Spleen (tissue), 11 donors: ENCODE results near the gene MEI1. TPM values are rescaled to one million over a fixed set of nuclear protein-coding genes. Genes with fewer than 3 reads are reported as not detected.
A peak's percentile ranks its signal among the peaks of the same experiment; 100 is the strongest.

Experiments used
- DNase-seq: peaks from one replicate; pipeline ENCODE4 v3.0.0-alpha.2; 2020
- H3K27ac ChIP-seq, 8 donors: fragments of 200-600 bp; sonication (generic) in 7 of 8; 1 replicate in 4 of 8; 2 replicates in 4 of 8; pipeline versions ENCODE4 v1.5.0 to v1.8.0; 2016 to 2021; ENCODE audit warnings: inconsistent platforms in 4 of 8, mild to moderate bottlenecking in 4 of 8, moderate library complexity in 1 of 8
- H3K27me3 ChIP-seq, 7 donors: fragments of 200-600 bp; sonication (generic) in 6 of 7; replicated peaks in 1 of 7; 1 replicate in 4 of 7; 2 replicates in 3 of 7; pipeline versions ENCODE4 v1.5.0 to v1.8.0; 2016 to 2021; ENCODE audit warnings: inconsistent platforms in 3 of 7, mild to moderate bottlenecking in 1 of 7
- H3K36me3 ChIP-seq, 6 donors: fragments of 200-600 bp; sonication (generic) in 5 of 6; 1 replicate in 4 of 6; 2 replicates in 2 of 6; pipeline versions ENCODE4 v1.5.0 to v1.8.0; 2016 to 2021; ENCODE audit warnings: inconsistent platforms in 2 of 6
- H3K4me1 ChIP-seq, 6 donors: fragments of 200-600 bp; sonication (generic) in 5 of 6; 1 replicate in 3 of 6; 2 replicates in 3 of 6; pipeline versions ENCODE4 v1.5.0 to v1.8.0; 2016 to 2021; ENCODE audit warnings: inconsistent platforms in 3 of 6
- H3K4me3 ChIP-seq, 8 donors: fragments of 200-600 bp; sonication (generic) in 7 of 8; 1 replicate in 4 of 8; 2 replicates in 4 of 8; pipeline versions ENCODE4 v1.5.0 to v1.8.0; 2016 to 2021; ENCODE audit warnings: inconsistent platforms in 4 of 8, mild to moderate bottlenecking in 4 of 8, moderate library complexity in 2 of 8
- H3K9me3 ChIP-seq, 8 donors: fragments of 200-600 bp; sonication (generic) in 7 of 8; 1 replicate in 4 of 8; 2 replicates in 4 of 8; pipeline versions ENCODE4 v1.5.0 to v1.8.0; 2016 to 2021; ENCODE audit warnings: inconsistent platforms in 4 of 8
- CTCF ChIP-seq, 11 experiments: fragments of 200-600 bp in 7 of 11; fragments of 450-650 bp in 4 of 11; sonication (generic) in 4 of 11; IDR thresholded peaks in 8 of 11; conservative IDR thresholded peaks in 3 of 11; 1 replicate in 7 of 11; 2 replicates in 4 of 11; pipeline versions ENCODE4 v1.4.0 to v1.8.0; 2016 to 2021; ENCODE audit warnings: antibody characterized with exemption in 11 of 11, inconsistent platforms in 4 of 11, mild to moderate bottlenecking in 1 of 11
- POLR2A ChIP-seq, 3 donors: fragments of 450-650 bp; IDR thresholded peaks; one replicate each; pipeline ENCODE4 v1.5.1; 2017; ENCODE audit warnings: antibody characterized with exemption in 3 of 3, mild to moderate bottlenecking in 1 of 3
- POLR2AphosphoS5 ChIP-seq, 3 donors: sonication (generic); formaldehyde crosslinking; IDR thresholded peaks; one replicate each; pipeline ENCODE4 v1.5.1; 2017; ENCODE audit warnings: antibody characterized with exemption in 3 of 3
- WGBS, 5 donors: extraction: QIAGEN DNeasy Blood & Tissue Kit in 3 of 5; methylation state at CpG; one replicate each; pipeline versions ENCODE4 v1.1.5 to v1.1.7; 2013 to 2018; 5-methylcytosine and 5-hydroxymethylcytosine counted together
- intact Hi-C: fragments of 100-400 bp; cut with DNase I; formaldehyde crosslinking; loops from one replicate; pipeline ENCODE4 v1.15.0; 2023; ENCODE audit warnings: low total_unique reads
- polyA plus RNA-seq, 3 donors: library from polyadenylated mRNA; stranded (reverse); fragments of 200-250 nt; gene quantifications; one replicate each; pipeline ENCODE4 v1.2.1, GENCODE V29; 2013
- total RNA-seq, 7 donors: library from RNA; depleted of rRNA in 3 of 7; stranded (reverse); fragments of >200 nt in 3 of 7; fragmentation: NEBNext Ultra II Directional in 4 of 7; extraction: Animal tissue kit (Norgen Biotek cat#: 25700) in 4 of 7; gene quantifications; one replicate each; pipeline versions ENCODE4 v1.1.0 to v1.2.1, GENCODE V29; 2016 to 2021
- donor health status: healthy with polysubstance abuse.
- donor health status: DM: no; HTN: no; CAD: no; lungs with moderate emphysema.
- donor health status: DM: no; HTN: no; CAD: no.
- donor health status: Bipolar disorder and iron deficiency.
- donor health status: healthy.
- donor health status: DM: no; HTN: no; CAD: no.
- donor health status: DM: yes; HTN: yes; CAD: no.

MEI1 gene
- total and polyA plus RNA-seq, 10 donors = 17.7 to 56.5 (median 22.1) TPM

DNA sequence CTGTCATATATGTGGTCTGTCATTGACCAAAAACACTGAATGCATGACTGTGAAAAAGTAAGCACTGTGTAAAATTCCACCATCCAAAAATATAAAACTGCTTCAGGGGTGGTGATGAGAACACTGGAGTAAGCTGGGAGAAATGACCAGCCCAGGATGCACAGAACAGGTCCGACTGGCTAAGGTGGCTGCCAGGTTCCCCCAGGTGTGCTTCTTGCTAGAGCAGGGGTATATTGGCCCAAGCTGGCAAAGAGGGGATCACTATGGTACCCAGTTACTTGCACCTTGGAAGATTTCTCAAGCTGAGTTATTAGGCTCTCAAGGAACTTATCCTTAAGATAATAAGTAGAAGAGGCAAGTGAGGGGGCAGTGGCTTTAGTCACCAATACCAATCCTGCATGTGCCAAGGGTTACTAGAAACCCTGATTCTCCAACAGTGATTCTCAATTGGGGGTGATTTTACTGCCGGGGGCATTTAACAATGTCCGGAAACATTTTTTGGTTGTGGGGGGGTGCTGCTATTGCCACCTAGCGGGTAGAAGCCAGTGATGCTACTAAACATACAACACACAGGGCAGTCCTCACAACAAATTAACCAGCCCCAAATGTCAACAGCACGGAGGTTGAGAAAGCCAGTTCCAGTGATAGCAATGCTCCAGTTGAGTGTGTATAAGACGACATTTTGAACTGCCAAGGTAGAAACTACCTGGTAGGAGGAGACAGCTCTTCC lies 26.4 kb upstream of the MEI1 start:
- peaks cover 0 to 62% (median 40%) of the 10 kb centered on the region in 6 donors for H3K36me3 ChIP-seq
- no peak for DNase-seq
- TF ChIP-seq POLR2A (IDR thresholded peaks at IDR 0.05) (no peak), CTCF (IDR thresholded peaks at IDR 0.05 in 8 of 11, conservative IDR thresholded peaks at IDR 0.05 in 3 of 11) (peak in 4 of 11 experiments; percentile 22 to 32 (median 26))
- no peak overlapping the region for H3K4me3 ChIP-seq
- intact Hi-C loops = no loop called here
- H3K27ac ChIP-seq = peak overlapping the region in 1 of 8 donors; percentile 36
- no peaks in the 10 kb centered on the region for H3K9me3 ChIP-seq
- WGBS, 5 donors = 71 to 87% (median 84%) methylated on average over 6 of the region's 6 CpGs
- no peaks in the 10 kb centered on the region for H3K27me3 ChIP-seq
- peaks cover 0 to 6% (median under 1%) of the 10 kb centered on the region in 6 donors for H3K4me1 ChIP-seq

DNA sequence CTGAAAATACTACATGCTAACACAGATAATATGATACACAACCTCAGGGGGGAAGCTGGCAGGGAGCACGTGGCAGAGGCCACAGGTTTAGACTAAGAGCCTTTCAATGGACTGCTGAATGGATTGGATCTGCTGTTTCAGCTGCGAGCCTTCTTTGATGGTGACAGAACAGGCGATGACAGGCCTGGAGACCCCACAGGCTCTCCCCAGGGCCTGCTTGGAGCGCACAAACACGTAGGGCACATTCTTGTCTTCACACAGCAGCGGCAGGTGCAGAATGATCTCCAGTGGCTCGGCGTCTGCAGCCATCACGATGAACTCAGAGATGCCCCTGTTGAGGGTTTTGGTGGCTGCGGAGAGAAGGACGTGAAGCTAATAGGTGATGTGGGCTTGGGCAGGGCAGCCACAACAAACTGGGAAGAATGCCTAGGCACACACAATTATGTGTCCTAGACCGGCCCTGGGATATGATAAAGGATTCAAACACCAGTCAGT lies 24.4 kb upstream of the MEI1 start:
- peaks cover 0 to 13% (median 0%) of the 10 kb centered on the region in 6 donors for H3K4me1 ChIP-seq
- H3K4me3 ChIP-seq = no peak overlapping the region
- no peaks in the 10 kb centered on the region for H3K9me3 ChIP-seq
- H3K36me3 ChIP-seq = peaks cover 6 to 81% (median 59%) of the 10 kb centered on the region in 6 donors
- no peak for TF ChIP-seq POLR2A (IDR thresholded peaks at IDR 0.05)
- no peak for TF ChIP-seq POLR2AphosphoS5 (IDR thresholded peaks at IDR 0.05)
- no peak for TF ChIP-seq CTCF (IDR thresholded peaks at IDR 0.05 in 8 of 11, conservative IDR thresholded peaks at IDR 0.05 in 3 of 11)
- H3K27me3 ChIP-seq = no peaks in the 10 kb centered on the region
- WGBS, 5 donors = 91 to 96% (median 94%) methylated on average over 9 to 12 of the region's 12 CpGs
- intact Hi-C loops = no loop called here
- H3K27ac ChIP-seq = no peak overlapping the region
- no peak for DNase-seq

GRCh38 chr22:41676134-41676533 lies 23.2 kb upstream of the MEI1 start:
- no peaks in the 10 kb centered on the region for H3K27me3 ChIP-seq
- intact Hi-C loops = no loop called here
- WGBS, 5 donors = 93 to 99% (median 98%) methylated on average over 4 of the region's 4 CpGs
- H3K27ac ChIP-seq = no peak overlapping the region
- H3K9me3 ChIP-seq = no peaks in the 10 kb centered on the region
- peaks cover 0 to 25% (median 10%) of the 10 kb centered on the region in 6 donors for H3K4me1 ChIP-seq
- no peak for TF ChIP-seq CTCF (IDR thresholded peaks at IDR 0.05 in 8 of 11, conservative IDR thresholded peaks at IDR 0.05 in 3 of 11)
- no peak for TF ChIP-seq POLR2AphosphoS5 (IDR thresholded peaks at IDR 0.05)
- TF ChIP-seq POLR2A (IDR thresholded peaks at IDR 0.05) = no peak
- H3K4me3 ChIP-seq = no peak overlapping the region
- DNase-seq = no peak
- peaks cover 9 to 93% (median 66%) of the 10 kb centered on the region in 6 donors for H3K36me3 ChIP-seq

DNA sequence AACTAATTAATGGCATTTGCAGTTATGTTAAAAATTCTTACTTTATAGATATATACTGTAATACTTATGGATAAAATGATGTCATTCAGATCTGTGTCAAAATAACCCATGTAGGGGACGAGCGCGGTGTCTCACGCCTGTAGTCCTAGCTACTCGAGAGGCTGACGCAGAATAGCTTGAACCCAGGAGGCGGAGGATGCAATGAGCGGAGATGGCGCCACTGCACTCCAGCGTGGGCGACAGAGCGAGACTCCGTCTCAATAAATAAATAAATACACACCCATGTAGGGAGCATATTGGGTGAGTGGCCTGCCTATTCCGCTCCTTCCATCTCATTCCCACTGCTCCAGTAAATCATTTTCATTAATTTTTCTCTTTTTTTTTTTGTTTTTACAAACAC lies 17.7 kb upstream of the MEI1 start:
- Histone ChIP-seq H3K4me1 (peaks cover 1 to 69% (median 29%) of the 10 kb centered on the region in 6 donors), H3K27me3 (no peaks in the 10 kb centered on the region), H3K4me3 (peak overlapping the region; percentile 40 to 85 (median 61)), H3K27ac (peak overlapping the region in 7 of 8 donors; percentile 65 to 94 (median 90)), H3K9me3 (no peaks in the 10 kb centered on the region), H3K36me3 (peaks cover 9 to 58% (median 35%) of the 10 kb centered on the region in 6 donors)
- peak; percentile 60 for DNase-seq
- 49 to 66% (median 55%) methylated on average over 14 of the region's 14 CpGs for WGBS, 5 donors
- TF ChIP-seq CTCF (IDR thresholded peaks at IDR 0.05 in 8 of 11, conservative IDR thresholded peaks at IDR 0.05 in 3 of 11) (no peak), POLR2A (IDR thresholded peaks at IDR 0.05) (no peak), POLR2AphosphoS5 (IDR thresholded peaks at IDR 0.05) (no peak)
- intact Hi-C loops = no loop called here
